Karpas-422 (cell line): ENCODE results near the gene SBNO2. TPM values are rescaled to one million over a fixed set of nuclear protein-coding genes. Genes with fewer than 3 reads are reported as not detected.
"Not testable (repeated sequence)": the region's sequence is repeated elsewhere in the genome, so short reads cannot be mapped to it uniquely, and the experiment has no call there.

Experiments
- DNase-seq: peaks from one replicate; pipeline ENCODE4 v3.0.0-alpha.2; 2015
- H2AFZ ChIP-seq: fragments of 200-600 bp; sonication (generic); 2 replicates; pipeline ENCODE4 v1.6.1; 2014; ENCODE audit warnings: antibody characterized with exemption, low read length, mixed read lengths
- H3K27ac ChIP-seq: fragments of 200-600 bp; sonication (generic); 2 replicates; pipeline ENCODE4 v1.5.1; 2014; ENCODE audit warnings: mild to moderate bottlenecking, low read length, moderate library complexity
- H3K27me3 ChIP-seq: fragments of 200-600 bp; sonication (generic); 2 replicates; pipeline ENCODE4 v1.6.1; 2014; ENCODE audit warnings: low read length, mixed read lengths
- H3K36me3 ChIP-seq: fragments of 200-600 bp; sonication (generic); 2 replicates; pipeline ENCODE4 v1.6.1; 2014; ENCODE audit warnings: low read length, mixed read lengths; ENCODE audit not compliant: insufficient read depth
- H3K4me1 ChIP-seq: fragments of 200-600 bp; sonication (generic); 2 replicates; pipeline ENCODE4 v1.6.1; 2014; ENCODE audit warnings: mild to moderate bottlenecking, low read length, mixed read lengths
- H3K4me2 ChIP-seq: fragments of 200-600 bp; sonication (generic); 2 replicates; pipeline ENCODE4 v1.6.1; 2014; ENCODE audit warnings: low read length, low read depth, mild to moderate bottlenecking; ENCODE audit not compliant: poor library complexity, severe bottlenecking
- H3K4me3 ChIP-seq: fragments of 200-600 bp; sonication (generic); 2 replicates; pipeline ENCODE4 v1.5.1; 2014; ENCODE audit warnings: mild to moderate bottlenecking, antibody characterized with exemption, low read length, mixed read lengths
- H3K79me2 ChIP-seq: fragments of 200-600 bp; sonication (generic); 2 replicates; pipeline ENCODE4 v1.6.1; 2014; ENCODE audit warnings: mild to moderate bottlenecking, low read length, mixed read lengths
- H3K9ac ChIP-seq: fragments of 200-600 bp; sonication (generic); 2 replicates; pipeline ENCODE4 v1.6.0; 2014; ENCODE audit warnings: low read length
- H3K9me2 ChIP-seq: fragments of 200-600 bp; sonication (generic), shearing (Covaris generic); replicated peaks from 2 replicates; pipeline ENCODE4 v1.6.0; 2014; ENCODE audit warnings: mild to moderate bottlenecking, low read length, moderate library complexity; ENCODE audit not compliant: insufficient read depth
- H3K9me3 ChIP-seq: fragments of 300-700, 200-600 bp; sonication (generic); 2 replicates; pipeline ENCODE4 v1.6.1; 2014; ENCODE audit warnings: low read length, mixed read lengths
- H4K20me1 ChIP-seq: fragments of 200-600 bp; sonication (generic); 2 replicates; pipeline ENCODE4 v1.6.1; 2014; ENCODE audit warnings: mild to moderate bottlenecking, antibody characterized with exemption, low read length, low read depth; ENCODE audit not compliant: insufficient read depth
- total RNA-seq: library from RNA; depleted of rRNA; stranded (reverse); fragments of >200 nt; shearing (Covaris generic); gene quantifications from 2 replicates; pipeline ENCODE4 v1.2.3, GENCODE V29; 2014; ENCODE audit warnings: low replicate concordance

SBNO2 gene
- total RNA-seq, 1 experiment from 2014 or later: 7.9 TPM

DNA sequence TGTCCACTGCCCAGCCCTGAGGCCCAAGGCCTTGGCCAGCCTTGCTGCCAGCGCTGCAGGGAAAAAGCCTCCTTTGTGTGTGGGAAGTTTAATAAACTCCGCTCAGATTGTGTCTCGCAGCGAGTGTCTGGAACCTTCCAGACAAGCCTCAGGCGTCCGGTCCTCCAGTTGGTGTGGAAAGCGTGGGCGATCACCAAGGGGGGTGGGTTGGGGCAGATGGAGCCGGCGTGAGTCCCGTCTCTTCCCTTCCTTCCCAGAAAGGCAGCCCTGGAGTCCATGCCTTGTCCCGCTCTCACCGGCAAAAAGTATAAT is 36.1 kb upstream of the SBNO2 start:
- Histone ChIP-seq H3K36me3 (peaks cover 4% of the 10 kb centered on the region; the same call in 1 of the 2 replicates), H3K27me3 (no peaks in the 10 kb centered on the region), H3K4me2 (no peak overlapping the region), H2AFZ (no peak overlapping the region), H3K4me3 (no peak overlapping the region), H3K9ac (no peak overlapping the region), H3K79me2 (peaks cover 85% of the 10 kb centered on the region), H3K9me3 (no peaks in the 10 kb centered on the region), H4K20me1 (peaks cover 25% of the 10 kb centered on the region), H3K4me1 (peaks cover 13% of the 10 kb centered on the region), H3K27ac (no peak overlapping the region), H3K9me2 (no peaks in the 10 kb centered on the region)
- DNase-seq: no peak

DNA sequence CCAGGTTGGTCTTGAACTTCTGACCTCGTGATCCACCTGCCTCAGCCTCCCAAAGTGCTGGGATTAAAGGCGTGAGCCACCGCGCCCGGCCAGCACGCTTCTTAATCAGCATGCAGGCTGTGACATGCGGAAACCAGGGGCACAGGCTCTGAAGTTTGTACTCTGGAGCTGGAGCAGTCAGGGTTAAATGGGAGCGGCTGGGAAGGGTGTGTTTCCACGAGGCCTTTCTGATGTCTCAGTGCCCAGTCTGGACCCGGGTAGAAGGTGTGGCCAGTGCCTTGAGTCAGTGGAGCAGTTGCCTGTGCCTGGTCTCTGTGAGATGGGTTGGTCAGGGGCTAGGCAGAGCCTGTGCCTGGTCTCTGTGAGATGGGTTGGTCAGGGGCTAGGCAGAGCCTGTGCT is 34.8 kb upstream of the SBNO2 start:
- peaks cover 21% of the 10 kb centered on the region for H4K20me1 ChIP-seq
- not testable (repeated sequence) for H2AFZ ChIP-seq, H3K36me3 ChIP-seq, H3K4me3 ChIP-seq, H3K27me3 ChIP-seq, H3K9me3 ChIP-seq, H3K9me2 ChIP-seq, H3K4me2 ChIP-seq, H3K27ac ChIP-seq, DNase-seq, H3K9ac ChIP-seq
- peaks cover 71% of the 10 kb centered on the region for H3K79me2 ChIP-seq
- peaks cover 17% of the 10 kb centered on the region for H3K4me1 ChIP-seq

DNA sequence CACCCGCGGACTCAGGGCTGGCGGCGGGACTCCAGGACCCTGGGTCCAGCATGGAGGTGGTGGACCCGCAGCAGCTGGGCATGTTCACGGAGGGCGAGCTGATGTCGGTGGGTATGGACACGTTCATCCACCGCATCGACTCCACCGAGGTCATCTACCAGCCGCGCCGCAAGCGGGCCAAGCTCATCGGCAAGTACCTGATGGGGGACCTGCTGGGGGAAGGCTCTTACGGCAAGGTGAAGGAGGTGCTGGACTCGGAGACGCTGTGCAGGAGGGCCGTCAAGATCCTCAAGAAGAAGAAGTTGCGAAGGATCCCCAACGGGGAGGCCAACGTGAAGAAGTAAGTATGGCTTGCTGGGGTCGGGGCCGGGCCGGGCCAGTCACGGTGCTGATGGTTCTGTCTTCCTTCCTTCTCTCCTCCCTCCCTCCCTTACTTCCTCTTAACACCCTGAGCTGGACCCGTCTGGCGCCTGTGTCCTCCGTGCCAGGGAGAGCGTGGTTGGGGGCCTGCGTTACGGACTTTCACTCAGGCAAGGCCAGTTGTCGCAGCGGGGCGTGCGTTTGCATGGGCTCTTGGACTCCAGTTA is 32.9 kb upstream of the SBNO2 start:
- peak overlapping the region; percentile 72 for H3K9ac ChIP-seq
- peak overlapping the region; percentile 68 for H3K4me3 ChIP-seq
- DNase-seq: peak; percentile 76
- H3K4me1 ChIP-seq: peaks cover 12% of the 10 kb centered on the region
- peaks cover 17% of the 10 kb centered on the region for H4K20me1 ChIP-seq
- peaks cover 56% of the 10 kb centered on the region for H3K79me2 ChIP-seq
- H3K27ac ChIP-seq: peak overlapping the region; percentile 64
- H3K36me3 ChIP-seq: peaks cover 4% of the 10 kb centered on the region; the same call in 1 of the 2 replicates
- no peaks in the 10 kb centered on the region for H3K27me3 ChIP-seq
- no peaks in the 10 kb centered on the region for H3K9me2 ChIP-seq
- H3K9me3 ChIP-seq: no peaks in the 10 kb centered on the region
- peak overlapping the region; percentile 72 for H3K4me2 ChIP-seq
- no peak overlapping the region for H2AFZ ChIP-seq

DNA sequence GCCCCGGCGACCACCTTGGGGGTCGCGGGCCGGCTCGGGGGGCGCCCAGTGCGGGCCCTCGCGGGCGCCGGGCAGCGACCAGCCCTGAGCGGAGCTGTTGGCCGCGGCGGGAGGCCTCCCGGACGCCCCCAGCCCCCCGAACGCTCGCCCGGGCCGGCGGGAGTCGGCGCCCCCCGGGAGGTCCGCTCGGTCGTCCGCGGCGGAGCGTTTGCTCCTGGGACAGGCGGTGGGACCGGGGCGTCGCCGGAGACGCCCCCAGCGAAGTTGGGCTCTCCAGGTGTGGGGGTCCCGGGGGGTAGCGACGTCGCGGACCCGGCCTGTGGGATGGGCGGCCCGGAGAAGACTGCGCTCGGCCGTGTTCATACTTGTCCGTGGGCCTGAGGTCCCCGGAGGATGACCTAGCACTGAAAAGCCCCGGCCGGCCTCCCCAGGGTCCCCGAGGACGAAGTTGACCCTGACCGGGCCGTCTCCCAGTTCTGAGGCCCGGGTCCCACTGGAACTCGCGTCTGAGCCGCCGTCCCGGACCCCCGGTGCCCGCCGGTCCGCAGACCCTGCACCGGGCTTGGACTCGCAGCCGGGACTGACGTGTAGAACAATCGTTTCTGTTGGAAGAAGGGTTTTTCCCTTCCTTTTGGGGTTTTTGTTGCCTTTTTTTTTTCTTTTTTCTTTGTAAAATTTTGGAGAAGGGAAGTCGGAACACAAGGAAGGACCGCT is 32.2 kb upstream of the SBNO2 start:
- Histone ChIP-seq H4K20me1 (peaks cover 17% of the 10 kb centered on the region), H3K27me3 (no peaks in the 10 kb centered on the region), H3K4me3 (peak overlapping the region; percentile 68), H3K27ac (peak overlapping the region; percentile 64), H3K9ac (peak overlapping the region; percentile 72), H3K9me2 (no peaks in the 10 kb centered on the region), H3K36me3 (peaks cover 4% of the 10 kb centered on the region; the same call in 1 of the 2 replicates), H3K9me3 (no peaks in the 10 kb centered on the region), H3K4me1 (peaks cover 12% of the 10 kb centered on the region), H3K79me2 (peaks cover 49% of the 10 kb centered on the region), H3K4me2 (peak overlapping the region; percentile 72), H2AFZ (no peak overlapping the region)
- DNase-seq: no peak

DNA sequence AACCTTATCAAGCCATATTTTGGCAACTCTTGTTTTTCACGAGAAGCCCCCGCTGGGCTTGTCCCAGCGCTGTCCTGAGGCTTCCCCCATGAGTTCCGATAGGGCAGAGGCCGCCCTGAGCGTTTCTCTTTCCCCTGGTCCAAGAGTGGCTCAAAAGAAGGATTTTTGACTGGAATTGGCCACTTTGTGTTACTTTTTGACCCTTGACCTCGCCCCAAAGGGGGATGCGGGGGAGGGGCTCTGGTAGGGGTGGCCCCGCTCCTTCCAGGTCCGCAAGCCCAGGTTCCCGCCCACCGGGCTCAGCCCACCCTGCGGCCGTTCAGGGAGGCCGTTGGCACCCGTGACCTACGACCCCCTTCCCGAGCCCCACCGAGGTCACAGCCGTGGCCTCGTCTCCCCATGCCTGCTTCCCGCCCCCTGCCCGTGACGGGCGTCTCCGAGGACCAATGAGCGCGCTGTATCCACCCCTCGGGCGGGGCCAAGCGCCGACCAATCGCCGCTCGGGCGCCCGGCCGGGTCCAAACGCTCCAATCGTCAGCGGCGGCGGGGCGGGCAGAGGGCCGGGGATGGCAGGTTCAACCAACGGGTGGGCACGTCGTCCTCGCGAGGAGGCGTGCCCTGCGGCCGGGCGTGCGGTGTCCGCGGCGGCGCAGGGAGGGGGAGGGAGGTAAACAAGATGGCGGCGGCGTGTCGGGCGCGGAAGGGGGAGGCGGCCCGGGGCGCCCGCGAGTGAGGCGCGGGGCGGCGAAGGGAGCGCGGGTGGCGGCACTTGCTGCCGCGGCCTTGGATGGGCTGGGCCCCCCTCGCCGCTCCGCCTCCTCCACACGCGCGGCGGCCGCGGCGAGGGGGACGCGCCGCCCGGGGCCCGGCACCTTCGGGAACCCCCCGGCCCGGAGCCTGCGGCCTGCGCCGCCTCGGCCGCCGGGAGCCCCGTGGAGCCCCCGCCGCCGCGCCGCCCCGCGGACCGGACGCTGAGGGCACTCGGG is 31.3 kb upstream of the SBNO2 start, which contains the start of gene STK11:
Gene STK11, plus strand, starts transcription at position 665 of the 986 bp plus-strand sequence. CDS start 1,136 bp downstream, outside the sequence.
- H3K27ac ChIP-seq: peak within 1 kb of the TSS; percentile 64
- DNase-seq: peak; percentile 99
- peaks cover 42% of the 10 kb centered on the region for H3K79me2 ChIP-seq
- H2AFZ ChIP-seq: peak within 1 kb of the TSS; percentile 69
- no peaks in the 10 kb centered on the region for H3K9me2 ChIP-seq
- peak within 1 kb of the TSS; percentile 68 for H3K4me3 ChIP-seq
- H3K9me3 ChIP-seq: no peaks in the 10 kb centered on the region
- peaks cover 4% of the 10 kb centered on the region; the same call in 1 of the 2 replicates for H3K36me3 ChIP-seq
- H3K27me3 ChIP-seq: no peaks in the 10 kb centered on the region
- H3K4me1 ChIP-seq: peaks cover 12% of the 10 kb centered on the region
- peaks cover 17% of the 10 kb centered on the region for H4K20me1 ChIP-seq
- H3K9ac ChIP-seq: peak within 1 kb of the TSS; percentile 72
- peak within 1 kb of the TSS; percentile 91 for H3K4me2 ChIP-seq

DNA sequence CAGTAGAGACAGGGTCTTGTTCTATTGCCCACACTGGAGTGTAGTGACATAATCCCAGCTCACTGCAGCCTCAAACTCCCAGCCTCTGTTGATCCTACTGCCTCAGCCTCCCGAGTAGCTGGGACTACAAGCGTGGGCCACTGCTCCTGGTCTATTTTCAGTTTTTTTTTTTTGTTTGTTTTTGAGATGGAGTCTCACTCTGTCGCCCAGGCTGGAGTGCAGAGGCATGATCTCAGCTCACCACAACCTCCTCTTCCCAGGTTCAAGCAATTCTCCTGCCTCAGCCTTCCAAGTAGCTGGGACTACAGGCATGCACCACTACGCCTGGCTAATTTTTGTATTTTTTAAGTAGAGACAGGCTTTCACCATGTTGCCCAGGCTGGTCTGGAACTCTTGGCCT is 26.5 kb upstream of the SBNO2 start:
- DNase-seq, H4K20me1 ChIP-seq, H3K36me3 ChIP-seq, H3K9me2 ChIP-seq, H3K4me3 ChIP-seq, H3K79me2 ChIP-seq, H2AFZ ChIP-seq, H3K4me2 ChIP-seq, H3K27me3 ChIP-seq, H3K27ac ChIP-seq, H3K9me3 ChIP-seq, H3K4me1 ChIP-seq, H3K9ac ChIP-seq: not testable (repeated sequence)

- no peaks in the 10 kb centered on the region for H3K9me2 ChIP-seq
- no peak overlapping the region for H3K4me2 ChIP-seq
- H3K27me3 ChIP-seq: no peaks in the 10 kb centered on the region
- H3K79me2 ChIP-seq: no peaks in the 10 kb centered on the region
- DNase-seq: no peak
- H3K36me3 ChIP-seq: no peaks in the 10 kb centered on the region
- no peaks in the 10 kb centered on the region for H4K20me1 ChIP-seq
- H3K4me1 ChIP-seq: no peaks in the 10 kb centered on the region
- no peaks in the 10 kb centered on the region for H3K9me3 ChIP-seq
- H3K4me3 ChIP-seq: no peak overlapping the region
- H2AFZ ChIP-seq: no peak overlapping the region
- H3K27ac ChIP-seq: no peak overlapping the region
- no peak overlapping the region for H3K9ac ChIP-seq
Observed at GRCh38 chr19:1199531-1199930, 25.5 kb upstream of the SBNO2 start.

DNA sequence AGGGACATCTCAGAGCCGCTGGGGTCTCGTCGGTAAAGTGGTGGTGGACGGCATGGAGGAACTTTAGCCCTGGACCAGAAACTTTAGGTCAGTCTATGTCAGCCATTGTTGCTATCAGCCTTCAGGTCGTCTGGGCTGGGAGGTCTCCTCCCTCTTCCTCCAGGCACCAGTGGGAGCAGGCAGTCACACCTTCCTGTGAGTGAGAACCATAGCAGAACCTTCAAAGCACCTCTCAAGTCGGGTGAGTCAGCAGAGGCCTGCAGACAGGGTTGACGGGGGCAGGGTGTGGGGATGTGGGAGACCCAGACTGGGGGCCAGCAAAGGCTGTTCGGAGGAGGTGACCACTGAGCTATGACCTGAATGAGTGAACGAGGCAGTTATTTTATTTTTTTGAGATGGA is 15.4 kb upstream of the SBNO2 start:
- no peak for DNase-seq

More for the DNA sequence above, 15.4 kb upstream of the SBNO2 start:
- Histone ChIP-seq H2AFZ (no peak overlapping the region), H3K4me3 (no peak overlapping the region), H3K4me2 (no peak overlapping the region), H3K79me2 (no peaks in the 10 kb centered on the region), H3K9ac (no peak overlapping the region), H3K9me3 (no peaks in the 10 kb centered on the region), H3K36me3 (no peaks in the 10 kb centered on the region), H3K9me2 (no peaks in the 10 kb centered on the region), H3K4me1 (peaks cover 2% of the 10 kb centered on the region; the same call in 1 of the 2 replicates), H3K27ac (no peak overlapping the region), H3K27me3 (no peaks in the 10 kb centered on the region), H4K20me1 (no peaks in the 10 kb centered on the region)
